ENCODE data around the gene PSMA3. TPM values are rescaled to one million over a fixed set of nuclear protein-coding genes. Genes with fewer than 3 reads are reported as not detected.

PSMA3 gene
- total and polyA plus RNA-seq, 2 of the 8 experiments (the other 6 are each of a cell fraction or from before 2014, with no cell fraction given): 285 to 507 TPM

DNA sequence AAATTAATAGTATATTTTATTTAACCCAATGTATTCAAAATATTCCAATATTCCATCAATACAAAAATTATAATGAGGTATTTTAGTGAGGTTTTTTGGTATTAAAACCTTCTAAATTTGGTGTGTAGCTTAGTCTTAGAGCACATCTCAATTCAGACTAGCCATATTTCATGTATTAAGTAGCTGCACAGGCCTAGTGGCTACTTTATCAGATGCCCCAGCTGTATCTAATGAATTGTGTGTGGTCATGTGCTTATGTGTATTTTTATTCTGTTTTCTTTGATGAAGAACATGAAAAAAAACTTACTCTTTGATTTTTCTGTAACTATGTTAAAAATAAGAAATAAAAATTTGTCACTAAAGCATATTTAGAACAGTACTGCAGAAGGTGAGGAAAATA, 31.5 kb upstream of the PSMA3 start (continued):
- TF ChIP-seq, protein P1, sequence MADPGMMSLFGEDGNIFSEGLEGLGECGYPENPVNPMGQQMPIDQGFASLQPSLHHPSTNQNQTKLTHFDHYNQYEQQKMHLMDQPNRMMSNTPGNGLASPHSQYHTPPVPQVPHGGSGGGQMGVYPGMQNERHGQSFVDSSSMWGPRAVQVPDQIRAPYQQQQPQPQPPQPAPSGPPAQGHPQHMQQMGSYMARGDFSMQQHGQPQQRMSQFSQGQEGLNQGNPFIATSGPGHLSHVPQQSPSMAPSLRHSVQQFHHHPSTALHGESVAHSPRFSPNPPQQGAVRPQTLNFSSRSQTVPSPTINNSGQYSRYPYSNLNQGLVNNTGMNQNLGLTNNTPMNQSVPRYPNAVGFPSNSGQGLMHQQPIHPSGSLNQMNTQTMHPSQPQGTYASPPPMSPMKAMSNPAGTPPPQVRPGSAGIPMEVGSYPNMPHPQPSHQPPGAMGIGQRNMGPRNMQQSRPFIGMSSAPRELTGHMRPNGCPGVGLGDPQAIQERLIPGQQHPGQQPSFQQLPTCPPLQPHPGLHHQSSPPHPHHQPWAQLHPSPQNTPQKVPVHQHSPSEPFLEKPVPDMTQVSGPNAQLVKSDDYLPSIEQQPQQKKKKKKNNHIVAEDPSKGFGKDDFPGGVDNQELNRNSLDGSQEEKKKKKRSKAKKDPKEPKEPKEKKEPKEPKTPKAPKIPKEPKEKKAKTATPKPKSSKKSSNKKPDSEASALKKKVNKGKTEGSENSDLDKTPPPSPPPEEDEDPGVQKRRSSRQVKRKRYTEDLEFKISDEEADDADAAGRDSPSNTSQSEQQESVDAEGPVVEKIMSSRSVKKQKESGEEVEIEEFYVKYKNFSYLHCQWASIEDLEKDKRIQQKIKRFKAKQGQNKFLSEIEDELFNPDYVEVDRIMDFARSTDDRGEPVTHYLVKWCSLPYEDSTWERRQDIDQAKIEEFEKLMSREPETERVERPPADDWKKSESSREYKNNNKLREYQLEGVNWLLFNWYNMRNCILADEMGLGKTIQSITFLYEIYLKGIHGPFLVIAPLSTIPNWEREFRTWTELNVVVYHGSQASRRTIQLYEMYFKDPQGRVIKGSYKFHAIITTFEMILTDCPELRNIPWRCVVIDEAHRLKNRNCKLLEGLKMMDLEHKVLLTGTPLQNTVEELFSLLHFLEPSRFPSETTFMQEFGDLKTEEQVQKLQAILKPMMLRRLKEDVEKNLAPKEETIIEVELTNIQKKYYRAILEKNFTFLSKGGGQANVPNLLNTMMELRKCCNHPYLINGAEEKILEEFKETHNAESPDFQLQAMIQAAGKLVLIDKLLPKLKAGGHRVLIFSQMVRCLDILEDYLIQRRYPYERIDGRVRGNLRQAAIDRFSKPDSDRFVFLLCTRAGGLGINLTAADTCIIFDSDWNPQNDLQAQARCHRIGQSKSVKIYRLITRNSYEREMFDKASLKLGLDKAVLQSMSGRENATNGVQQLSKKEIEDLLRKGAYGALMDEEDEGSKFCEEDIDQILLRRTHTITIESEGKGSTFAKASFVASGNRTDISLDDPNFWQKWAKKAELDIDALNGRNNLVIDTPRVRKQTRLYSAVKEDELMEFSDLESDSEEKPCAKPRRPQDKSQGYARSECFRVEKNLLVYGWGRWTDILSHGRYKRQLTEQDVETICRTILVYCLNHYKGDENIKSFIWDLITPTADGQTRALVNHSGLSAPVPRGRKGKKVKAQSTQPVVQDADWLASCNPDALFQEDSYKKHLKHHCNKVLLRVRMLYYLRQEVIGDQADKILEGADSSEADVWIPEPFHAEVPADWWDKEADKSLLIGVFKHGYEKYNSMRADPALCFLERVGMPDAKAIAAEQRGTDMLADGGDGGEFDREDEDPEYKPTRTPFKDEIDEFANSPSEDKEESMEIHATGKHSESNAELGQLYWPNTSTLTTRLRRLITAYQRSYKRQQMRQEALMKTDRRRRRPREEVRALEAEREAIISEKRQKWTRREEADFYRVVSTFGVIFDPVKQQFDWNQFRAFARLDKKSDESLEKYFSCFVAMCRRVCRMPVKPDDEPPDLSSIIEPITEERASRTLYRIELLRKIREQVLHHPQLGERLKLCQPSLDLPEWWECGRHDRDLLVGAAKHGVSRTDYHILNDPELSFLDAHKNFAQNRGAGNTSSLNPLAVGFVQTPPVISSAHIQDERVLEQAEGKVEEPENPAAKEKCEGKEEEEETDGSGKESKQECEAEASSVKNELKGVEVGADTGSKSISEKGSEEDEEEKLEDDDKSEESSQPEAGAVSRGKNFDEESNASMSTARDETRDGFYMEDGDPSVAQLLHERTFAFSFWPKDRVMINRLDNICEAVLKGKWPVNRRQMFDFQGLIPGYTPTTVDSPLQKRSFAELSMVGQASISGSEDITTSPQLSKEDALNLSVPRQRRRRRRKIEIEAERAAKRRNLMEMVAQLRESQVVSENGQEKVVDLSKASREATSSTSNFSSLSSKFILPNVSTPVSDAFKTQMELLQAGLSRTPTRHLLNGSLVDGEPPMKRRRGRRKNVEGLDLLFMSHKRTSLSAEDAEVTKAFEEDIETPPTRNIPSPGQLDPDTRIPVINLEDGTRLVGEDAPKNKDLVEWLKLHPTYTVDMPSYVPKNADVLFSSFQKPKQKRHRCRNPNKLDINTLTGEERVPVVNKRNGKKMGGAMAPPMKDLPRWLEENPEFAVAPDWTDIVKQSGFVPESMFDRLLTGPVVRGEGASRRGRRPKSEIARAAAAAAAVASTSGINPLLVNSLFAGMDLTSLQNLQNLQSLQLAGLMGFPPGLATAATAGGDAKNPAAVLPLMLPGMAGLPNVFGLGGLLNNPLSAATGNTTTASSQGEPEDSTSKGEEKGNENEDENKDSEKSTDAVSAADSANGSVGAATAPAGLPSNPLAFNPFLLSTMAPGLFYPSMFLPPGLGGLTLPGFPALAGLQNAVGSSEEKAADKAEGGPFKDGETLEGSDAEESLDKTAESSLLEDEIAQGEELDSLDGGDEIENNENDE (IDR thresholded peaks at IDR 0.05; ENCODE audit: insufficient replicate concordance, low read length): no peak
- TF ChIP-seq NRF1 (IDR thresholded peaks at IDR 0.05; ENCODE audit: low read depth, low read length): no peak
- TF ChIP-seq, protein P2, sequence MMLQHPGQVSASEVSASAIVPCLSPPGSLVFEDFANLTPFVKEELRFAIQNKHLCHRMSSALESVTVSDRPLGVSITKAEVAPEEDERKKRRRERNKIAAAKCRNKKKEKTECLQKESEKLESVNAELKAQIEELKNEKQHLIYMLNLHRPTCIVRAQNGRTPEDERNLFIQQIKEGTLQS (IDR thresholded peaks at IDR 0.05; ENCODE audit: insufficient read depth, low read depth, low read length): no peak
- TF ChIP-seq RFX5 (IDR thresholded peaks at IDR 0.05; ENCODE audit: borderline replicate concordance, low read depth, low read length): no peak
- TF ChIP-seq, protein P3, sequence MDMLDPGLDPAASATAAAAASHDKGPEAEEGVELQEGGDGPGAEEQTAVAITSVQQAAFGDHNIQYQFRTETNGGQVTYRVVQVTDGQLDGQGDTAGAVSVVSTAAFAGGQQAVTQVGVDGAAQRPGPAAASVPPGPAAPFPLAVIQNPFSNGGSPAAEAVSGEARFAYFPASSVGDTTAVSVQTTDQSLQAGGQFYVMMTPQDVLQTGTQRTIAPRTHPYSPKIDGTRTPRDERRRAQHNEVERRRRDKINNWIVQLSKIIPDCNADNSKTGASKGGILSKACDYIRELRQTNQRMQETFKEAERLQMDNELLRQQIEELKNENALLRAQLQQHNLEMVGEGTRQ (IDR thresholded peaks at IDR 0.05; ENCODE audit: low read length): no peak
- no peak for TF ChIP-seq KDM4A (IDR thresholded peaks at IDR 0.05; ENCODE audit: low read depth, low read length, severe bottlenecking)
- TF ChIP-seq MAFK (IDR thresholded peaks at IDR 0.05; ENCODE audit: low read depth, low read length): no peak
- no peak for TF ChIP-seq GTF2F1 (IDR thresholded peaks at IDR 0.05; ENCODE audit: borderline replicate concordance, low read depth, low read length)
- no peak for TF ChIP-seq FOSL1 (IDR thresholded peaks at IDR 0.05; ENCODE audit: insufficient read depth, low read depth, low read length)
- TF ChIP-seq EGR1 (IDR thresholded peaks at IDR 0.05; ENCODE audit: borderline replicate concordance, low read depth, low read length): no peak
